Loucy (cell line): ENCODE measurements around the gene ABCA1.

Experiments
- H2AFZ ChIP-seq: fragments of 200-600 bp; sonication (generic); 2 replicates; pipeline ENCODE4 v1.6.0; 2016; ENCODE audit warnings: antibody characterized with exemption, mild to moderate bottlenecking, low read length, moderate library complexity
- H3F3A ChIP-seq: fragments of 200-600 bp; 2 replicates; pipeline ENCODE4 v1.6.0; 2016; ENCODE audit warnings: antibody characterized with exemption, low read depth, mild to moderate bottlenecking
- H3K27me3 ChIP-seq: fragments of 200-600 bp; sonication (generic); 2 replicates; pipeline ENCODE4 v1.6.1; 2014; ENCODE audit warnings: low read length, mild to moderate bottlenecking; ENCODE audit not compliant: insufficient read depth, poor library complexity, severe bottlenecking
- H3K36me3 ChIP-seq: fragments of 200-600 bp; sonication (generic); 2 replicates; pipeline ENCODE4 v1.6.1; 2016; ENCODE audit warnings: low read length; ENCODE audit not compliant: insufficient read depth
- H3K4me1 ChIP-seq: fragments of 200-600 bp; sonication (generic); 2 replicates; pipeline ENCODE4 v1.5.1; 2014; ENCODE audit warnings: low read length, mild to moderate bottlenecking; ENCODE audit not compliant: insufficient read depth, poor library complexity, severe bottlenecking
- H3K4me2 ChIP-seq: fragments of 200-600 bp; sonication (generic); 2 replicates; pipeline ENCODE4 v1.6.0; 2014; ENCODE audit warnings: antibody characterized with exemption, low read length, low read depth, mild to moderate bottlenecking; ENCODE audit not compliant: poor library complexity, severe bottlenecking
- H3K4me3 ChIP-seq: fragments of 200-600 bp; sonication (generic); 2 replicates; pipeline ENCODE4 v1.5.1; 2014; ENCODE audit warnings: low read length, mild to moderate bottlenecking, mixed read lengths; ENCODE audit not compliant: poor library complexity, severe bottlenecking
- H3K79me2 ChIP-seq: fragments of 200-600 bp; sonication (generic); 2 replicates; pipeline ENCODE4 v1.6.1; 2014; ENCODE audit warnings: low read length; ENCODE audit not compliant: insufficient read depth
- H3K9ac ChIP-seq: fragments of 200-600 bp; sonication (generic); 2 replicates; pipeline ENCODE4 v1.6.0; 2014; ENCODE audit warnings: mild to moderate bottlenecking, low read depth, low read length, moderate library complexity; ENCODE audit not compliant: poor library complexity, severe bottlenecking
- H3K9me2 ChIP-seq: fragments of 200-600 bp; sonication (generic); replicated peaks from 2 replicates; pipeline ENCODE4 v1.6.1; 2016; ENCODE audit warnings: low read depth, low read length, mixed read lengths
- H3K9me3 ChIP-seq: fragments of 200-600 bp; sonication (generic); 2 replicates; pipeline ENCODE4 v1.6.1; 2014; ENCODE audit warnings: mild to moderate bottlenecking, antibody characterized with exemption, low read length, low read depth; ENCODE audit not compliant: insufficient read depth
- H4K20me1 ChIP-seq: fragments of 200-600 bp; sonication (generic); 2 replicates; pipeline ENCODE4 v1.6.0; 2014; ENCODE audit warnings: antibody characterized with exemption, low read length, mild to moderate bottlenecking; ENCODE audit not compliant: insufficient read depth, poor library complexity, severe bottlenecking
- CTCF ChIP-seq: fragments of 200-600 bp; sonication (generic); conservative IDR thresholded peaks from 2 replicates; pipeline ENCODE4 v1.5.1; 2014; ENCODE audit warnings: mild to moderate bottlenecking, antibody characterized with exemption, low read length
- EZH2phosphoT487 ChIP-seq: fragments of 200-600 bp; IDR thresholded peaks from 2 replicates; pipeline ENCODE4 v1.6.1; 2018; ENCODE audit warnings: antibody characterized with exemption, mild to moderate bottlenecking, moderate library complexity, borderline replicate concordance

ABCA1 gene

GRCh38 chr9:104970271-104970987 lies 42.5 kb upstream of the ABCA1 start:
- Histone ChIP-seq H3K9ac (no peak overlapping the region), H3K9me2 (no peaks in the 10 kb centered on the region), H3F3A (no peaks in the 10 kb centered on the region), H3K27me3 (no peaks in the 10 kb centered on the region), H2AFZ (no peak overlapping the region), H4K20me1 (no peaks in the 10 kb centered on the region), H3K79me2 (no peaks in the 10 kb centered on the region), H3K9me3 (no peaks in the 10 kb centered on the region), H3K4me1 (no peaks in the 10 kb centered on the region), H3K4me2 (no peak overlapping the region), H3K4me3 (no peak overlapping the region), H3K36me3 (no peaks in the 10 kb centered on the region)
- TF ChIP-seq CTCF, result no peak
- TF ChIP-seq EZH2phosphoT487, result no peak

- Histone ChIP-seq H3K4me1 (no peaks in the 10 kb centered on the region), H3K4me2 (peak overlapping the region; percentile 65), H4K20me1 (no peaks in the 10 kb centered on the region), H3K9ac (no peak overlapping the region), H2AFZ (no peak overlapping the region), H3K27me3 (no peaks in the 10 kb centered on the region), H3K79me2 (no peaks in the 10 kb centered on the region), H3K9me3 (no peaks in the 10 kb centered on the region), H3K36me3 (no peaks in the 10 kb centered on the region), H3F3A (no peaks in the 10 kb centered on the region), H3K4me3 (no peak overlapping the region), H3K9me2 (no peaks in the 10 kb centered on the region)
- no peak for TF ChIP-seq CTCF
- TF ChIP-seq EZH2phosphoT487, result no peak
Measured at GRCh38 chr9:104969116-104969515, 41.2 kb upstream of the ABCA1 start.

- H3K4me3 ChIP-seq, result peak overlapping the region; percentile 78
- no peaks in the 10 kb centered on the region for H3K4me1 ChIP-seq
- no peaks in the 10 kb centered on the region for H3K79me2 ChIP-seq
- peak overlapping the region; percentile 65 for H3K4me2 ChIP-seq
- TF ChIP-seq EZH2phosphoT487 (no peak), CTCF (no peak)
- no peaks in the 10 kb centered on the region for H3K9me3 ChIP-seq
- H3K27me3 ChIP-seq, result no peaks in the 10 kb centered on the region
- H2AFZ ChIP-seq, result peak overlapping the region; percentile 98
- peak overlapping the region; percentile 66 for H3K9ac ChIP-seq
- no peaks in the 10 kb centered on the region for H3F3A ChIP-seq
- no peaks in the 10 kb centered on the region for H3K9me2 ChIP-seq
- no peaks in the 10 kb centered on the region for H4K20me1 ChIP-seq
- H3K36me3 ChIP-seq, result no peaks in the 10 kb centered on the region
Measured at GRCh38 chr9:104968025-104968982, 40.3 kb upstream of the ABCA1 start.
